ENCODE measurements around the gene SLC37A1.

- no peak for TF ChIP-seq CTCF (IDR thresholded peaks at IDR 0.05)
- no peak for TF ChIP-seq POLR2AphosphoS5 (IDR thresholded peaks at IDR 0.05)
Observed at GRCh38 chr21:42548687-42549406, 35.2 kb downstream of the SLC37A1 start.

All from sigmoid colon (tissue), 4 donors.